Measurements from ENCODE around the gene KCNG4. TPM values are rescaled to one million over a fixed set of nuclear protein-coding genes. Genes with fewer than 3 reads are reported as not detected.

Gene KCNG4
- total RNA-seq, 1 experiment from 2014 or later = not detected

DNA sequence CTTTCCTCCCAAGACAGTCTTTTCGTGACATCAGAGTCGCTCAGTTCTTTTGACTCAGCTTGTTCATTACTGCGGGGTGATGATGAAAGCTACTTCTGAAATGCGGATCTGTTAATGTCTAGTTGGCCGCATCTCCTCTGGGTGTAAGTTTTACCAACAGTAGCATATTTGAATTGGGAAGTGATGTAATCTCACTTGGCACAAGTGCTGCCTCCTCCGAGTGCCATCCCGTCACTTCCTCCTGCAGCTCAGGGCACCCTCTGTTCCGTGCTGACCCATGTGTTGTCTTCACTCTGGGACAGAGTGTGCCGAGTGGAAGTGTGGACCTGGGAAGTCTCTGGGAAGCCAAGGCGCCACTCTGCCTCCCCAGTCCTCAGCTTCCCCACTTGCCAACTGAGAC, 40.0 kb downstream of the KCNG4 start:
- no peak for DNase-seq (ENCODE audit: low spot score)
- Histone ChIP-seq H3K9me3 (ENCODE audit: low read depth, low read length, poor library complexity, severe bottlenecking) (no peaks in the 10 kb centered on the region), H3K4me3 (ENCODE audit: low read depth, low read length, poor library complexity, severe bottlenecking) (no peak overlapping the region), H3K4me1 (ENCODE audit: insufficient read depth, low read length, poor library complexity, severe bottlenecking) (no peaks in the 10 kb centered on the region), H3K27ac (ENCODE audit: low read depth, low read length, poor library complexity, severe bottlenecking) (no peak overlapping the region), H3K36me3 (ENCODE audit: insufficient read depth, low read length, poor library complexity, severe bottlenecking) (no peaks in the 10 kb centered on the region), H3K27me3 (replicated peaks; ENCODE audit: insufficient read depth, low read depth, low read length, poor library complexity) (no peaks in the 10 kb centered on the region)
- ChIA-PET CTCF (no interaction called here), POLR2A (ENCODE audit: low non-redundant PET) (no interaction called here)
- no TSS peak for BruUV-seq (replicated peaks)
- TF ChIP-seq, protein P1, sequence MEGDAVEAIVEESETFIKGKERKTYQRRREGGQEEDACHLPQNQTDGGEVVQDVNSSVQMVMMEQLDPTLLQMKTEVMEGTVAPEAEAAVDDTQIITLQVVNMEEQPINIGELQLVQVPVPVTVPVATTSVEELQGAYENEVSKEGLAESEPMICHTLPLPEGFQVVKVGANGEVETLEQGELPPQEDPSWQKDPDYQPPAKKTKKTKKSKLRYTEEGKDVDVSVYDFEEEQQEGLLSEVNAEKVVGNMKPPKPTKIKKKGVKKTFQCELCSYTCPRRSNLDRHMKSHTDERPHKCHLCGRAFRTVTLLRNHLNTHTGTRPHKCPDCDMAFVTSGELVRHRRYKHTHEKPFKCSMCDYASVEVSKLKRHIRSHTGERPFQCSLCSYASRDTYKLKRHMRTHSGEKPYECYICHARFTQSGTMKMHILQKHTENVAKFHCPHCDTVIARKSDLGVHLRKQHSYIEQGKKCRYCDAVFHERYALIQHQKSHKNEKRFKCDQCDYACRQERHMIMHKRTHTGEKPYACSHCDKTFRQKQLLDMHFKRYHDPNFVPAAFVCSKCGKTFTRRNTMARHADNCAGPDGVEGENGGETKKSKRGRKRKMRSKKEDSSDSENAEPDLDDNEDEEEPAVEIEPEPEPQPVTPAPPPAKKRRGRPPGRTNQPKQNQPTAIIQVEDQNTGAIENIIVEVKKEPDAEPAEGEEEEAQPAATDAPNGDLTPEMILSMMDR (conservative IDR thresholded peaks at IDR 0.05; ENCODE audit: low read depth, low read length) = no peak
- no peak for TF ChIP-seq EZH2 (IDR thresholded peaks at IDR 0.05; ENCODE audit: borderline replicate concordance, low read depth, low read length, poor library complexity, severe bottlenecking)
- intact Hi-C loops (cut with micrococcal nuclease; ENCODE audit: unreplicated experiment) = no loop called here

DNA sequence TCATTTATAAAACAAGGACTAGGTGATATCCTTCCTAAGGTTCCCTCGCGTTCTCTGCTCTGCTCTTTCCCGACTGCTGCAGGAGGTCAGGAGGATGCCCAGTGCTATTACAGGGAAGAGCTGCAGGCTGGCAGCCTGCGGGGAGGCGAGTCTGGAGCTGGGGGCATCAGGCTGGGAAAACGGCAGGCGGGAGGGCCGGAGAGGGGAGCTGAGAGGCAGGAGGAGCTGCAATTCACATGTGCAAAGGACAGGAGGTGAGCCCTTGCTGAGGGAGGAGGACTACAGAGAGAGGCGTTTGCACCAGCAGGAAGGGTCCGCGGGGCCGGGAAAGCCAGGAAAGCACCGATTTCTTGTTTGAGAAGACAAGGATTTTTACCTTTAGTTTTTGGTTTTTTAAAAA, 40.7 kb downstream of the KCNG4 start:
- intact Hi-C loops (cut with micrococcal nuclease; ENCODE audit: unreplicated experiment) = no loop called here
- ChIA-PET POLR2A (ENCODE audit: low non-redundant PET) (no interaction called here), CTCF (no interaction called here)

DNA sequence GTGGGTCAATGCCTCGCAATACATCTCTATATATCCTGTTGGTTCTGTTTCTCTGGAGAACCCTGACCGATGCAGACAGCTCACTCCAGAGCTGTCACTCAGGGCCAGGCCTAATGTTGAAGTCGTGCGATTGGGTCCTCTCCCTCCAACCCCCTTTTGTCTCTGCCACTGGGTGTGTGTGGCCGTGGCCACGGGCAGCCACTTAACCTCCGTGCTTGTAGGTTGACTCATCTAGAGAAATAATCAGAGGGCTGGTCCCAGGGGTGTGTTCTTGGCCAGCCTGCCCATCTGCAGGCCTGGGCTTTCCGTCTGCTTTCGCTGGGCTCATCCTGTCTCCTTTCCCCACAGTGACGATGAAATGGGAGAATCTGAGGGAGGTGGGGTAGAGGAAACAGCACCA, 41.4 kb downstream of the KCNG4 start:
- Histone ChIP-seq H3K4me1 (ENCODE audit: insufficient read depth, low read length, poor library complexity, severe bottlenecking) (no peaks in the 10 kb centered on the region), H3K4me3 (ENCODE audit: low read depth, low read length, poor library complexity, severe bottlenecking) (no peak overlapping the region), H3K27ac (ENCODE audit: low read depth, low read length, poor library complexity, severe bottlenecking) (no peak overlapping the region), H3K9me3 (ENCODE audit: low read depth, low read length, poor library complexity, severe bottlenecking) (no peaks in the 10 kb centered on the region), H3K36me3 (ENCODE audit: insufficient read depth, low read length, poor library complexity, severe bottlenecking) (no peaks in the 10 kb centered on the region), H3K27me3 (replicated peaks; ENCODE audit: insufficient read depth, low read depth, low read length, poor library complexity) (no peaks in the 10 kb centered on the region)
- POLR2A ChIA-PET (ENCODE audit: low non-redundant PET) = no interaction called here
- TF ChIP-seq EZH2 (IDR thresholded peaks at IDR 0.05; ENCODE audit: borderline replicate concordance, low read depth, low read length, poor library complexity, severe bottlenecking) = no peak
- TF ChIP-seq, protein P1 (conservative IDR thresholded peaks at IDR 0.05; ENCODE audit: low read depth, low read length) = no peak
- DNase-seq (ENCODE audit: low spot score) = no peak
- no TSS peak for BruUV-seq (replicated peaks)
- CTCF ChIA-PET = no interaction called here
- intact Hi-C loops (cut with micrococcal nuclease; ENCODE audit: unreplicated experiment) = no loop called here

More for the DNA sequence above, 40.7 kb downstream of the KCNG4 start:
- Histone ChIP-seq H3K27ac (ENCODE audit: low read depth, low read length, poor library complexity, severe bottlenecking) (no peak overlapping the region), H3K9me3 (ENCODE audit: low read depth, low read length, poor library complexity, severe bottlenecking) (no peaks in the 10 kb centered on the region), H3K4me3 (ENCODE audit: low read depth, low read length, poor library complexity, severe bottlenecking) (no peak overlapping the region), H3K36me3 (ENCODE audit: insufficient read depth, low read length, poor library complexity, severe bottlenecking) (no peaks in the 10 kb centered on the region), H3K4me1 (ENCODE audit: insufficient read depth, low read length, poor library complexity, severe bottlenecking) (no peaks in the 10 kb centered on the region), H3K27me3 (replicated peaks; ENCODE audit: insufficient read depth, low read depth, low read length, poor library complexity) (no peaks in the 10 kb centered on the region)
- BruUV-seq (replicated peaks) = no TSS peak
- DNase-seq (ENCODE audit: low spot score) = no peak
- TF ChIP-seq EZH2 (IDR thresholded peaks at IDR 0.05; ENCODE audit: borderline replicate concordance, low read depth, low read length, poor library complexity, severe bottlenecking) = no peak
- TF ChIP-seq, protein P1 (conservative IDR thresholded peaks at IDR 0.05; ENCODE audit: low read depth, low read length) = no peak
